GM12878 (cell line): Measurements from ENCODE around the gene COL5A3. TPM values are rescaled to one million over a fixed set of nuclear protein-coding genes. Genes with fewer than 3 reads are reported as not detected.

ENCODE experiments used
- ATAC-seq: fragments of 200-7000 bp; cut with Tn5 transposase; 3 replicates; pipeline ENCODE4 v1.9.1; 2020; ENCODE audit warnings: mild to moderate bottlenecking, moderate library complexity
- BruUV-seq: library from RNA; stranded (reverse); fragments of 400-500 nt; replicated peaks from 2 replicates; lab custom pipeline; 2021; lab: Mats Ljungman, UMichigan
- CTCF ChIA-PET: fragments of 300-600 bp; sonication (Branson Sonifier 250); formaldehyde crosslinking; extraction: SDS; loops from one replicate; lab custom pipeline; 2021; ENCODE audit warnings: inconsistent platforms; lab: Yijun Ruan, JAX
- POLR2A ChIA-PET: fragments of 350-600 bp; formaldehyde crosslinking; extraction: SDS; loops from one replicate; lab custom pipeline; 2021; ENCODE audit warnings: inconsistent platforms; lab: Charles Lee
- RAD21 ChIA-PET: fragments of 300-600 bp; sonication (Branson Sonifier 250); formaldehyde crosslinking; loops from one replicate; lab custom pipeline; 2023; ENCODE audit warnings: antibody characterized with exemption; ENCODE audit not compliant: unreplicated experiment; lab: Charles Lee
- SMC1A ChIA-PET: fragments of 300-600 bp; sonication (Branson Sonifier 250); formaldehyde crosslinking; loops from one replicate; lab custom pipeline; 2023; ENCODE audit not compliant: unreplicated experiment, uncharacterized antibody; lab: Charles Lee
- DNase-seq: peaks from one replicate; pipeline ENCODE4 v3.0.0-alpha.2; 2011; ENCODE audit warnings: low read depth, low spot score
- FAIRE-seq: peaks from 3 replicates; lab custom pipeline; 2011; peaks lifted over from hg19 to GRCh38; lab: Jason Lieb, UNC
- H2AFZ ChIP-seq: 2 replicates; pipeline ENCODE4 v1.6.0; 2011; ENCODE audit warnings: low read depth, low read length, control low read depth; ENCODE audit not compliant: control insufficient read depth
- H3K27ac ChIP-seq: 2 replicates; pipeline ENCODE4 v1.5.1; 2011; ENCODE audit warnings: control low read depth; ENCODE audit not compliant: control insufficient read depth, insufficient read depth
- H3K27me3 ChIP-seq, 2 experiments: replicated peaks in 1 of 2; 2 replicates each; pipeline versions ENCODE4 v1.6.0 to v1.6.1; 2011; ENCODE audit warnings: low read length in 1 of 2; ENCODE audit not compliant: control insufficient read depth in 2 of 2, insufficient read depth in 2 of 2
- H3K36me3 ChIP-seq, 2 experiments: 2 replicates each; pipeline ENCODE4 v1.5.1; 2011; ENCODE audit warnings: low read length in 1 of 2; ENCODE audit not compliant: control insufficient read depth in 2 of 2, insufficient read depth in 2 of 2
- H3K4me1 ChIP-seq: 2 replicates; pipeline ENCODE4 v1.6.1; 2011; ENCODE audit warnings: mild to moderate bottlenecking, low read length, moderate library complexity, mixed read lengths; ENCODE audit not compliant: control insufficient read depth, insufficient read depth
- H3K4me2 ChIP-seq: 2 replicates; pipeline ENCODE4 v1.6.0; 2011; ENCODE audit warnings: control low read depth; ENCODE audit not compliant: control insufficient read depth, insufficient read depth
- H3K4me3 ChIP-seq: fragments of 200-600 bp; sonication (generic); 2 replicates; pipeline ENCODE4 v1.5.1; 2016
- H3K79me2 ChIP-seq: 2 replicates; pipeline ENCODE4 v1.6.0; 2011; ENCODE audit warnings: low read length; ENCODE audit not compliant: control insufficient read depth, insufficient read depth
- H3K9ac ChIP-seq: 2 replicates; pipeline ENCODE4 v1.8.0; 2011; ENCODE audit warnings: low read length, control low read depth, mixed read lengths; ENCODE audit not compliant: control insufficient read depth, insufficient read depth
- H3K9me3 ChIP-seq: replicated peaks from 3 replicates; pipeline ENCODE4 v1.5.1; 2011; ENCODE audit warnings: mild to moderate bottlenecking, low read length; ENCODE audit not compliant: control insufficient read depth, insufficient read depth
- H4K20me1 ChIP-seq: 2 replicates; pipeline ENCODE4 v1.6.0; 2011; ENCODE audit not compliant: control insufficient read depth, insufficient read depth
- CHD4 ChIP-seq: fragments of 200-600 bp; sonication (generic); IDR thresholded peaks from 2 replicates; pipeline ENCODE4 v1.6.1; 2016; ENCODE audit warnings: mild to moderate bottlenecking
- KAT2A ChIP-seq: conservative IDR thresholded peaks from 2 replicates; pipeline ENCODE4 v1.6.1; 2011; ENCODE audit warnings: low read depth, low read length; ENCODE audit not compliant: control insufficient read depth
- NBN ChIP-seq: fragments of 450-650 bp; IDR thresholded peaks from 2 replicates; pipeline ENCODE4 v1.6.1; 2016
- PAX5 ChIP-seq: IDR thresholded peaks from 2 replicates; pipeline ENCODE4 v1.6.1; 2011; ENCODE audit warnings: low read depth, low read length, borderline replicate concordance
- POLR2AphosphoS2 ChIP-seq: IDR thresholded peaks from 2 replicates; pipeline ENCODE4 v1.6.1; 2011; ENCODE audit warnings: low read depth, mild to moderate bottlenecking, low read length, improper control_type of control experiment, moderate library complexity
- RBBP5 ChIP-seq: fragments of 200-600 bp; sonication (generic); conservative IDR thresholded peaks from 2 replicates; pipeline ENCODE4 v1.6.1; 2016
- RELA ChIP-seq: fragments of 450-650 bp; IDR thresholded peaks from 2 replicates; pipeline ENCODE4 v1.8.0; 2014; ENCODE audit warnings: borderline replicate concordance; ENCODE audit not compliant: partially characterized antibody
- SIX5 ChIP-seq: IDR thresholded peaks from 2 replicates; pipeline ENCODE4 v1.6.1; 2011; ENCODE audit warnings: mild to moderate bottlenecking, low read depth, low read length, moderate library complexity; ENCODE audit not compliant: severe bottlenecking
- SMAD5 ChIP-seq: IDR thresholded peaks from 2 replicates; pipeline ENCODE4 v1.6.1; 2016; ENCODE audit warnings: antibody characterized with exemption, low read depth
- SUPT20H ChIP-seq: IDR thresholded peaks from 2 replicates; pipeline ENCODE4 v1.6.1; 2011; ENCODE audit warnings: low read depth, mild to moderate bottlenecking, low read length, moderate library complexity, borderline replicate concordance; ENCODE audit not compliant: control insufficient read depth
- WRNIP1 ChIP-seq: IDR thresholded peaks from 2 replicates; pipeline ENCODE4 v1.6.1; 2011; ENCODE audit warnings: low read depth, low read length, improper control_type of control experiment, borderline replicate concordance
- ZNF24 ChIP-seq: fragments of 450-650 bp; IDR thresholded peaks from 2 replicates; pipeline ENCODE4 v1.6.1; 2017; ENCODE audit warnings: antibody characterized with exemption, mild to moderate bottlenecking
- ZZZ3 ChIP-seq: IDR thresholded peaks from 2 replicates; pipeline ENCODE4 v1.6.1; 2011; ENCODE audit warnings: low read depth; ENCODE audit not compliant: control insufficient read depth, insufficient read length
- WGBS: methylation state at CpG from one replicate; pipeline ENCODE4 v1.1.6; 2016; ENCODE audit warnings: low lambda C conversion rate; ENCODE audit not compliant: insufficient replicate concordance, insufficient coverage; ENCODE audit errors: missing lambda C conversion rate; 5-methylcytosine and 5-hydroxymethylcytosine counted together
- in situ Hi-C: fragments of 300-500 bp; cut with MboI; formaldehyde crosslinking; loops from 9 replicates; pipeline ENCODE4 v1.14.3; 2018; ENCODE audit warnings: mixed read lengths
- intact Hi-C: fragments of 100-400 bp; cut with micrococcal nuclease; formaldehyde crosslinking; loops from one replicate; pipeline ENCODE4 v1.14.2; 2022; ENCODE audit not compliant: unreplicated experiment
- polyA plus RNA-seq, 11 experiments: library from polyadenylated mRNA; depleted of rRNA in 4 of 11; unstranded in 6 of 11; stranded (reverse) in 5 of 11; fragments of >200 nt; fragmentation: Nextera tagmentation in 4 of 11; fragmentation: Illumina TruSeq in 1 of 11; extraction: Ambion mirVana in 4 of 11; extraction: Trizol in 1 of 11; gene quantifications; 1 replicate in 1 of 11; 2 replicates in 10 of 11; pipeline versions ENCODE4 v1.2.1 to v1.2.3, GENCODE V29; 2011 to 2016; ENCODE audit warnings: inconsistent platforms in 2 of 11, missing spikeins in 2 of 11, low read depth in 1 of 11
- total RNA-seq, 4 experiments: library from RNA; depleted of rRNA in 3 of 4; stranded (reverse); fragments of >200 nt in 3 of 4; fragmentation: Illumina TruSeq in 1 of 4; extraction: Trizol in 1 of 4; gene quantifications; 2 replicates each; pipeline versions ENCODE4 v1.2.1 to v1.2.3, GENCODE V29; 2013 to 2021
- TF ChIP-seq, protein P1 (sequence below): IDR thresholded peaks from 2 replicates; pipeline ENCODE4 v1.6.1; 2011; ENCODE audit warnings: low read depth, low read length, improper control_type of control experiment, borderline replicate concordance
- TF ChIP-seq, protein P2 (sequence below), 3 experiments: IDR thresholded peaks in 2 of 3; conservative IDR thresholded peaks in 1 of 3; 2 replicates each; pipeline ENCODE4 v1.5.1; 2011; ENCODE audit warnings: low read depth in 3 of 3, low read length in 3 of 3, mild to moderate bottlenecking in 3 of 3, control low read depth in 2 of 3, moderate library complexity in 2 of 3, inconsistent platforms in 1 of 3, mixed read lengths in 1 of 3; ENCODE audit not compliant: control insufficient read depth in 2 of 3, insufficient read depth in 1 of 3; ENCODE audit errors: extremely low read depth in 1 of 3

The COL5A3 gene
- total and polyA plus RNA-seq, 10 of the 15 experiments (the other 5 are each of a cell fraction or from before 2014, with no cell fraction given) = under 0.01 to 8.3 (median 0.10) TPM; not detected in 2

DNA sequence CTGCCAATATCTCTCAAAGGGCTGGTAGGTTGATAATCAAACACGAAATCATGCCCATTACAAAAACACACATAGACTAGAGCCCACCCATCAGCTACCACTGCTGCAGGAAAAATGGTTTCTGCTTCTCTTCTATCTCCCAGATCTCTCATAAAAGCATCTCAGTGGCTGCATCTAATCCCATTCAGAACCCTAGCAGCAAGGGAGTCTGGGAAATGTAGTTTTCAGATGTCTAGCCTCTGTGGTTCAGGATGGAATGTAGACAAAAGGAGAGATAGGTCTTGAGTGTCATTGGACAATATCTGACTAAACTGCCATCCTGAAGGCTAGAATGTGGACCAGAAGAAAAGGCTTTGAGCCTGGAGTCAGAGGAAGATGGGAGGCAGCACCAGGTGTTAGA lies 35.1 kb upstream of the COL5A3 start:
- no peak for TF ChIP-seq ZNF24
- TF ChIP-seq, protein P1, sequence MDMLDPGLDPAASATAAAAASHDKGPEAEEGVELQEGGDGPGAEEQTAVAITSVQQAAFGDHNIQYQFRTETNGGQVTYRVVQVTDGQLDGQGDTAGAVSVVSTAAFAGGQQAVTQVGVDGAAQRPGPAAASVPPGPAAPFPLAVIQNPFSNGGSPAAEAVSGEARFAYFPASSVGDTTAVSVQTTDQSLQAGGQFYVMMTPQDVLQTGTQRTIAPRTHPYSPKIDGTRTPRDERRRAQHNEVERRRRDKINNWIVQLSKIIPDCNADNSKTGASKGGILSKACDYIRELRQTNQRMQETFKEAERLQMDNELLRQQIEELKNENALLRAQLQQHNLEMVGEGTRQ = no peak
- no peak for TF ChIP-seq NBN
- no peak for TF ChIP-seq RELA
- no peak for TF ChIP-seq KAT2A
- TF ChIP-seq SIX5 = peak; percentile 46
- FAIRE-seq (no peak), ATAC-seq (no peak), DNase-seq (no peak)
- Histone ChIP-seq H3K27ac (no peak overlapping the region), H3K4me1 (no peaks in the 10 kb centered on the region), H3K9ac (no peak overlapping the region), H3K4me3 (no peak overlapping the region), H3K27me3 (no peaks in the 10 kb centered on the region), H4K20me1 (no peaks in the 10 kb centered on the region), H3K36me3 (no peaks in the 10 kb centered on the region), H2AFZ (no peak overlapping the region), H3K9me3 (no peaks in the 10 kb centered on the region), H3K4me2 (no peak overlapping the region), H3K79me2 (no peaks in the 10 kb centered on the region)
- CTCF ChIA-PET = no interaction called here
- SMC1A ChIA-PET = no interaction called here
- RAD21 ChIA-PET = no interaction called here
- 0% methylated on average over 1 of the region's 1 CpG for WGBS
- intact Hi-C loops (no loop called here), in situ Hi-C loops (no loop called here)
- POLR2A ChIA-PET = no interaction called here
- BruUV-seq = no TSS peak

DNA sequence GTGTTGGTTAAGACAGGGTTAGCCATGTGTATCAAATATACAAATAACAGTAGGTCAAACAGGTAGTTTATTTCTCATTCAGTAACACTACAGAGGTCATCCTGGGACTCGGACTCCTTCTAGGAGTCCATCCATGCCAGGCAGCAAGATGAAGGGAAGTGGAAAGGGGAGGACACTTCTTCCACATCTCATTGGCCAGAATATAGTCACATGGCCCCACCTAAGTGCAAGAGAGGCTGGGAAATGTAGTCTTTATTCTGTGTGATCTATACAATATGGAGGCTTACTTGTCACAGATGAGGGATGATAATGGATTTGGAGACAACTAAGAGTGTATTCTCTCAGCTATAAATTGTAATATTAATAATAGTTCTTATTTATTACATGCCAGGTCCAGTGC lies 34.1 kb upstream of the COL5A3 start:
- ChIA-PET RAD21 (no interaction called here), SMC1A (interaction anchor here (1.8 kb wide), 1 partner anchor 17 kb away, joined by 5 read pairs; no protein-coding TSS in a partner anchor), CTCF (interaction anchor here (2.1 kb wide), 1 partner anchor 17 kb away, joined by 6 read pairs; no protein-coding TSS in a partner anchor), POLR2A (no interaction called here)
- 11% methylated on average over 1 of the region's 1 CpG for WGBS
- Histone ChIP-seq H3K9ac (no peak overlapping the region), H3K27ac (no peak overlapping the region), H4K20me1 (no peaks in the 10 kb centered on the region), H3K4me1 (no peaks in the 10 kb centered on the region), H3K4me2 (no peak overlapping the region), H3K27me3 (no peaks in the 10 kb centered on the region), H3K79me2 (no peaks in the 10 kb centered on the region), H3K9me3 (no peaks in the 10 kb centered on the region), H2AFZ (no peak overlapping the region), H3K4me3 (no peak overlapping the region), H3K36me3 (no peaks in the 10 kb centered on the region)
- in situ Hi-C loops (no loop called here), intact Hi-C loops (no loop called here)
- no peak for DNase-seq
- FAIRE-seq = no peak
- peak; percentile 81 for ATAC-seq
- no TSS peak for BruUV-seq
- TF ChIP-seq WRNIP1 = no peak
- no peak for TF ChIP-seq CHD4
- TF ChIP-seq SIX5 = peak; percentile 67
- no peak for TF ChIP-seq RBBP5
- no peak for TF ChIP-seq PAX5
- TF ChIP-seq ZZZ3 = no peak
- TF ChIP-seq SUPT20H = no peak
- TF ChIP-seq SMAD5 = no peak
- TF ChIP-seq, protein P2, sequence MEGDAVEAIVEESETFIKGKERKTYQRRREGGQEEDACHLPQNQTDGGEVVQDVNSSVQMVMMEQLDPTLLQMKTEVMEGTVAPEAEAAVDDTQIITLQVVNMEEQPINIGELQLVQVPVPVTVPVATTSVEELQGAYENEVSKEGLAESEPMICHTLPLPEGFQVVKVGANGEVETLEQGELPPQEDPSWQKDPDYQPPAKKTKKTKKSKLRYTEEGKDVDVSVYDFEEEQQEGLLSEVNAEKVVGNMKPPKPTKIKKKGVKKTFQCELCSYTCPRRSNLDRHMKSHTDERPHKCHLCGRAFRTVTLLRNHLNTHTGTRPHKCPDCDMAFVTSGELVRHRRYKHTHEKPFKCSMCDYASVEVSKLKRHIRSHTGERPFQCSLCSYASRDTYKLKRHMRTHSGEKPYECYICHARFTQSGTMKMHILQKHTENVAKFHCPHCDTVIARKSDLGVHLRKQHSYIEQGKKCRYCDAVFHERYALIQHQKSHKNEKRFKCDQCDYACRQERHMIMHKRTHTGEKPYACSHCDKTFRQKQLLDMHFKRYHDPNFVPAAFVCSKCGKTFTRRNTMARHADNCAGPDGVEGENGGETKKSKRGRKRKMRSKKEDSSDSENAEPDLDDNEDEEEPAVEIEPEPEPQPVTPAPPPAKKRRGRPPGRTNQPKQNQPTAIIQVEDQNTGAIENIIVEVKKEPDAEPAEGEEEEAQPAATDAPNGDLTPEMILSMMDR (IDR thresholded peaks at IDR 0.05 in 2 of 3, conservative IDR thresholded peaks at IDR 0.05 in 1 of 3; ENCODE audit: control insufficient read depth in 2 of 3, extremely low read depth in 1 of 3, insufficient read depth in 1 of 3, low read depth in 3 of 3, low read length in 3 of 3) = no peak
- TF ChIP-seq POLR2AphosphoS2 = no peak
